Kidney epithelial cell (primary cell): ENCODE data around the gene ROR1. TPM values are rescaled to one million over a fixed set of nuclear protein-coding genes. Genes with fewer than 3 reads are reported as not detected.

Source experiments
- DNase-seq: peaks from one replicate; pipeline ENCODE4 v3.0.0-alpha.2; 2010; ENCODE audit warnings: low read depth
- H3K27me3 ChIP-seq: 2 replicates; pipeline ENCODE4 v1.6.0; 2011; ENCODE audit warnings: low read length; ENCODE audit not compliant: control insufficient read depth, insufficient read depth
- H3K36me3 ChIP-seq: 2 replicates; pipeline ENCODE4 v1.5.1; 2011; ENCODE audit warnings: low read length; ENCODE audit not compliant: control insufficient read depth, insufficient read depth
- H3K4me3 ChIP-seq: 2 replicates; pipeline ENCODE4 v1.5.1; 2011; ENCODE audit warnings: low read depth, mild to moderate bottlenecking, control low read depth, low read length
- total RNA-seq: library from RNA; depleted of rRNA; stranded (reverse); fragments of >200 nt; gene quantifications from 2 replicates; pipeline ENCODE4 v1.2.3, GENCODE V29; 2015
- TF ChIP-seq, protein P1 (sequence below): IDR thresholded peaks from 2 replicates; pipeline ENCODE4 v1.5.1; 2011; ENCODE audit warnings: mild to moderate bottlenecking, moderate library complexity, low read length, control low read depth, inconsistent platforms; ENCODE audit not compliant: insufficient read depth, poor library complexity, severe bottlenecking

ROR1 gene
- total RNA-seq, 1 donor from 2014 or later: 21.5 TPM

- Histone ChIP-seq H3K27me3 (no peaks in the 10 kb centered on the region), H3K36me3 (no peaks in the 10 kb centered on the region), H3K4me3 (no peak overlapping the region)
- DNase-seq: no peak
- TF ChIP-seq, protein P1, sequence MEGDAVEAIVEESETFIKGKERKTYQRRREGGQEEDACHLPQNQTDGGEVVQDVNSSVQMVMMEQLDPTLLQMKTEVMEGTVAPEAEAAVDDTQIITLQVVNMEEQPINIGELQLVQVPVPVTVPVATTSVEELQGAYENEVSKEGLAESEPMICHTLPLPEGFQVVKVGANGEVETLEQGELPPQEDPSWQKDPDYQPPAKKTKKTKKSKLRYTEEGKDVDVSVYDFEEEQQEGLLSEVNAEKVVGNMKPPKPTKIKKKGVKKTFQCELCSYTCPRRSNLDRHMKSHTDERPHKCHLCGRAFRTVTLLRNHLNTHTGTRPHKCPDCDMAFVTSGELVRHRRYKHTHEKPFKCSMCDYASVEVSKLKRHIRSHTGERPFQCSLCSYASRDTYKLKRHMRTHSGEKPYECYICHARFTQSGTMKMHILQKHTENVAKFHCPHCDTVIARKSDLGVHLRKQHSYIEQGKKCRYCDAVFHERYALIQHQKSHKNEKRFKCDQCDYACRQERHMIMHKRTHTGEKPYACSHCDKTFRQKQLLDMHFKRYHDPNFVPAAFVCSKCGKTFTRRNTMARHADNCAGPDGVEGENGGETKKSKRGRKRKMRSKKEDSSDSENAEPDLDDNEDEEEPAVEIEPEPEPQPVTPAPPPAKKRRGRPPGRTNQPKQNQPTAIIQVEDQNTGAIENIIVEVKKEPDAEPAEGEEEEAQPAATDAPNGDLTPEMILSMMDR: no peak
Measured at GRCh38 chr1:63789856-63790605, 16.2 kb downstream of the ROR1 start.

DNA sequence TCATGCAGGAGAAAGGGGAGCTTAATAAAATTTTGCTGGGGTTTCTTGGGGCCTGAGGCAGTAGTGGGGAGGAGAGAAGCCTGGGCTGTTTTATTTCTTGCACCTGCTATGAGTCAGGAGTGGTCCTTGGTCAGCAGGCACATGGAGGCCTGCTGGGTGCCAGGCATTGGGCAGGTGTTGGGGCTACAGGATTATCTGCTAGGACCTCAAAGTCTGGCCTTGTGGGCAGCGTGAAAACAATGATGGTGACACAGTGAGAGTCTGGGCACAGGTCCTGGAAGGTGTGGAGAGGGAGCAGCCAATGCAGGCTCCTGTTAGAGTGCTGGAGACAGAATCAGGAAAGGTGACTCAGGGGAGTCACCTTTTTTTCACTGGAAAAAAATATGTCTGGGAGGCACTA is 17.2 kb downstream of the ROR1 start:
- no peak for DNase-seq
- H3K27me3 ChIP-seq: no peaks in the 10 kb centered on the region
- TF ChIP-seq, protein P1: no peak
- H3K4me3 ChIP-seq: no peak overlapping the region
- H3K36me3 ChIP-seq: no peaks in the 10 kb centered on the region

- Histone ChIP-seq H3K36me3 (no peaks in the 10 kb centered on the region), H3K4me3 (no peak overlapping the region), H3K27me3 (no peaks in the 10 kb centered on the region)
- no peak for DNase-seq
- TF ChIP-seq, protein P1: no peak
Measured at GRCh38 chr1:63792152-63792551, 18.3 kb downstream of the ROR1 start.

DNA sequence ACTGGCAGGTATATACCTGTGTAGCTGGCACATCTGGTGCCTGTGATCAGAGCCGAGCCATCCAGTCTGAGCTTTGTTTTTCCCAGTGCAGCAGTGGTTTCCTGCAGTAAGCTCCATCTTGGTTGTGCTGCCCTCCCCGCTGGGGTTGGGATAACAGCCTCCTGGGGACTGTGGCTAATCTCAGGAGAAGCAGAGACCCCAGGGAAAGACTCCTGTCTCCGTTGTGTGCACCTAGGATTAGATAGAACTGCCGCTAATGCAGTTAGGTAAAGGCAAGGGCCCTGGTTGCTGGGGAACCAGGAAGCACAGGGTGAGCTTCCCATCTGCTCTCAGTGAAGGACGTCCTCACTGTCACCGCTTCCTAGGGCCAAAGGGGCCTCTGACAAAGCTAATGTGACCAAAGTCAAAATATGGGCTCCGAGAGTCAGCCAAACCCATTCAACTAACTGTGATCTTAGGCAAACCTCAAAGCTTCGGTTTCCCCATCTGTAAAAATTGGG is 20.0 kb downstream of the ROR1 start:
- TF ChIP-seq, protein P1: no peak
- no peak overlapping the region for H3K4me3 ChIP-seq
- no peak for DNase-seq
- no peaks in the 10 kb centered on the region for H3K27me3 ChIP-seq
- no peaks in the 10 kb centered on the region for H3K36me3 ChIP-seq

DNA sequence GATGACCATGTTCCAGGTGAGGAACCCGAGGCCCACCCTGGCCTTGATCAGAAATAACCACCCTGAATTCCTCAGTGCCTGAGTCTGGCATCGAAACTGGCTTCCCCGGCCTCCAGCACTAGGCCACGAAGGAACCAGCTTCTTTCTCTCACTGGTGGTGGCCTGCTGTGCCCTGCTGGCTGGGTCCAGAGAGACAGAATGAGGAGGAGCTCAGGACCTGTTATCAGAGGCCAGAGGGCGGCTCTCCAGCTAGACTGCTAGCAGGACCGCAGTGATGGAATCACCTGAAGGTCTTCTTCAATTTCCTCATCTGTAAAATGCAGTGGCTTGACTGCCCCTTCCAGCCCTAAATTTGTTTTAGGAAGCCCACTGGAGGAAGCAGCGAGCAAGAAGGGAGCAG is 20.5 kb downstream of the ROR1 start:
- H3K4me3 ChIP-seq: no peak overlapping the region
- no peaks in the 10 kb centered on the region for H3K27me3 ChIP-seq
- no peak for DNase-seq
- H3K36me3 ChIP-seq: no peaks in the 10 kb centered on the region
- TF ChIP-seq, protein P1: no peak

DNA sequence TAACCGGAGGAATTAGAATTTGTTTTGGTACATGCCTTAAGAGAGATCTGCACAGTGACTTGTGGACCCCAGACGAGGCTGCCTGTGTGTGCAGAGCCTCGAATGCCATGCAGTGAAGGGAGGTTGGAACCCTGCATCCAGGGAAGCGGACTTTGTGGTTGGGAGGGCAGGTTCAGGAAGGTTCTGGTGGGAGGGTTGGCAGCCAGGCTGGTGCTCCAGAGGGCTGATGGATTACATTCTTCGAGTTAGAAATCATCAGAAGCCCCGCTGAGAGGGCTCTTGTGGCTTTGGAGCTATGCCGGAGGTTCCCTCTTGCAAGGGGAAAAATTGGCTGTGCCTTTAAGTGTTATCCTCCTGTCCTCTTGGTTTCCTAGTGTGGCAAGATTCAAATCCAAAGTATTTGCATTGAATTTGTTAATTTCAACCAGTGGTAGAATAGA is 21.1 kb downstream of the ROR1 start:
- TF ChIP-seq, protein P1: no peak
- DNase-seq: no peak
- Histone ChIP-seq H3K36me3 (no peaks in the 10 kb centered on the region), H3K4me3 (no peak overlapping the region), H3K27me3 (no peaks in the 10 kb centered on the region)
